Measurements from ENCODE around the gene TMEM41A.
"Not testable (repeated sequence)": the region's sequence is repeated elsewhere in the genome, so short reads cannot be mapped to it uniquely, and the experiment has no call there.

The TMEM41A gene

GRCh38 chr3:185473290-185473815 is 25.5 kb downstream of the TMEM41A start:
- Histone ChIP-seq H3K36me3 (replicated peaks) (no peaks in the 10 kb centered on the region), H3K4me1 (no peaks in the 10 kb centered on the region), H3K27me3 (ENCODE audit: low read depth) (no peaks in the 10 kb centered on the region), H3K4me3 (no peak overlapping the region), H3K9me3 (no peaks in the 10 kb centered on the region)
- DNase-seq (ENCODE audit: low spot score in 2 of 2) = no peak
- in situ Hi-C loops (cut with MboI; ENCODE audit: low sequenced_read_pairs) = no loop called here

GRCh38 chr3:185470323-185470722 is 28.5 kb downstream of the TMEM41A start:
- no peak for DNase-seq (ENCODE audit: low spot score in 2 of 2)
- Histone ChIP-seq H3K36me3 (replicated peaks) (no peaks in the 10 kb centered on the region), H3K9me3 (no peaks in the 10 kb centered on the region), H3K27me3 (ENCODE audit: low read depth) (no peaks in the 10 kb centered on the region), H3K4me3 (no peak overlapping the region), H3K4me1 (no peaks in the 10 kb centered on the region)
- in situ Hi-C loops (cut with MboI; ENCODE audit: low sequenced_read_pairs) = no loop called here

- Histone ChIP-seq H3K9me3 (no peaks in the 10 kb centered on the region), H3K4me3 (no peak overlapping the region), H3K36me3 (replicated peaks) (no peaks in the 10 kb centered on the region), H3K27me3 (ENCODE audit: low read depth) (no peaks in the 10 kb centered on the region), H3K4me1 (no peaks in the 10 kb centered on the region)
- in situ Hi-C loops (cut with MboI; ENCODE audit: low sequenced_read_pairs) = no loop called here
- DNase-seq (ENCODE audit: low spot score in 2 of 2) = no peak
These were observed 29.3 kb downstream of the TMEM41A start for GRCh38 chr3:185469542-185469941.

GRCh38 chr3:185466123-185466522 is 32.7 kb downstream of the TMEM41A start:
- in situ Hi-C loops (cut with MboI; ENCODE audit: low sequenced_read_pairs); H3K9me3 ChIP-seq; DNase-seq (ENCODE audit: low spot score in 2 of 2); H3K4me1 ChIP-seq; H3K36me3 ChIP-seq (replicated peaks); H3K27me3 ChIP-seq (ENCODE audit: low read depth); H3K4me3 ChIP-seq: not testable (repeated sequence)

GRCh38 chr3:185465471-185465870 is 33.4 kb downstream of the TMEM41A start:
- no peaks in the 10 kb centered on the region for H3K4me1 ChIP-seq
- H3K27me3 ChIP-seq (ENCODE audit: low read depth) = no peaks in the 10 kb centered on the region
- no peaks in the 10 kb centered on the region for H3K9me3 ChIP-seq
- no peaks in the 10 kb centered on the region for H3K36me3 ChIP-seq (replicated peaks)
- in situ Hi-C loops (cut with MboI; ENCODE audit: low sequenced_read_pairs) = no loop called here
- DNase-seq (ENCODE audit: low spot score in 2 of 2) = no peak
- no peak overlapping the region for H3K4me3 ChIP-seq

- in situ Hi-C loops (cut with MboI; ENCODE audit: low sequenced_read_pairs) = no loop called here
- Histone ChIP-seq H3K27me3 (ENCODE audit: low read depth) (no peaks in the 10 kb centered on the region), H3K9me3 (no peaks in the 10 kb centered on the region), H3K4me1 (no peaks in the 10 kb centered on the region), H3K36me3 (replicated peaks) (no peaks in the 10 kb centered on the region), H3K4me3 (no peak overlapping the region)
- peak in 1 of 2 experiments; percentile 28 for DNase-seq (ENCODE audit: low spot score in 2 of 2)
These were observed 38.0 kb downstream of the TMEM41A start for GRCh38 chr3:185460719-185461350.

- in situ Hi-C loops (cut with MboI; ENCODE audit: low sequenced_read_pairs) = no loop called here
- H3K27me3 ChIP-seq (ENCODE audit: low read depth) = no peaks in the 10 kb centered on the region
- no peak overlapping the region for H3K4me3 ChIP-seq
- no peaks in the 10 kb centered on the region for H3K4me1 ChIP-seq
- H3K9me3 ChIP-seq = no peaks in the 10 kb centered on the region
- no peaks in the 10 kb centered on the region for H3K36me3 ChIP-seq (replicated peaks)
- DNase-seq (ENCODE audit: low spot score in 2 of 2) = no peak
These were observed 38.5 kb downstream of the TMEM41A start for GRCh38 chr3:185460309-185460708.

- no peaks in the 10 kb centered on the region for H3K36me3 ChIP-seq (replicated peaks)
- in situ Hi-C loops (cut with MboI; ENCODE audit: low sequenced_read_pairs) = no loop called here
These were observed 41.5 kb downstream of the TMEM41A start for GRCh38 chr3:185457376-185457775.

GRCh38 chr3:185451432-185451831 is 47.4 kb downstream of the TMEM41A start:
- H3K9me3 ChIP-seq; H3K27me3 ChIP-seq (ENCODE audit: low read depth); DNase-seq (ENCODE audit: low spot score in 2 of 2); in situ Hi-C loops (cut with MboI; ENCODE audit: low sequenced_read_pairs); H3K36me3 ChIP-seq (replicated peaks); H3K4me3 ChIP-seq; H3K4me1 ChIP-seq: not testable (repeated sequence)

More at GRCh38 chr3:185457376-185457775, 41.5 kb downstream of the TMEM41A start:
- Histone ChIP-seq H3K9me3 (no peaks in the 10 kb centered on the region), H3K4me3 (no peak overlapping the region), H3K27me3 (ENCODE audit: low read depth) (no peaks in the 10 kb centered on the region), H3K4me1 (no peaks in the 10 kb centered on the region)
- no peak for DNase-seq (ENCODE audit: low spot score in 2 of 2)

- DNase-seq (ENCODE audit: low spot score in 2 of 2) = no peak
- in situ Hi-C loops (cut with MboI; ENCODE audit: low sequenced_read_pairs) = no loop called here
- H3K27me3 ChIP-seq (ENCODE audit: low read depth) = no peaks in the 10 kb centered on the region
- H3K9me3 ChIP-seq = no peaks in the 10 kb centered on the region
- no peaks in the 10 kb centered on the region for H3K36me3 ChIP-seq (replicated peaks)
- no peak overlapping the region for H3K4me3 ChIP-seq
- no peaks in the 10 kb centered on the region for H3K4me1 ChIP-seq
These were observed 50.7 kb downstream of the TMEM41A start for GRCh38 chr3:185448107-185448506.

- in situ Hi-C loops (cut with MboI; ENCODE audit: low sequenced_read_pairs) = no loop called here
These were observed 54.5 kb downstream of the TMEM41A start for GRCh38 chr3:185444329-185444728.

GRCh38 chr3:185442031-185442430 is 56.8 kb downstream of the TMEM41A start:
- H3K36me3 ChIP-seq (replicated peaks) = no peaks in the 10 kb centered on the region
- H3K4me3 ChIP-seq = no peak overlapping the region
- no peak for DNase-seq (ENCODE audit: low spot score in 2 of 2)
- no peaks in the 10 kb centered on the region for H3K4me1 ChIP-seq
- no peaks in the 10 kb centered on the region for H3K9me3 ChIP-seq
- in situ Hi-C loops (cut with MboI; ENCODE audit: low sequenced_read_pairs) = no loop called here
- no peaks in the 10 kb centered on the region for H3K27me3 ChIP-seq (ENCODE audit: low read depth)

More at GRCh38 chr3:185444329-185444728, 54.5 kb downstream of the TMEM41A start:
- no peak for DNase-seq (ENCODE audit: low spot score in 2 of 2)
- Histone ChIP-seq H3K36me3 (replicated peaks) (no peaks in the 10 kb centered on the region), H3K4me3 (no peak overlapping the region), H3K27me3 (ENCODE audit: low read depth) (no peaks in the 10 kb centered on the region), H3K9me3 (no peaks in the 10 kb centered on the region), H3K4me1 (no peaks in the 10 kb centered on the region)

GRCh38 chr3:185439745-185440466 is 58.9 kb downstream of the TMEM41A start:
- Histone ChIP-seq H3K9me3 (no peaks in the 10 kb centered on the region), H3K4me3 (no peak overlapping the region), H3K27me3 (ENCODE audit: low read depth) (no peaks in the 10 kb centered on the region), H3K36me3 (replicated peaks) (no peaks in the 10 kb centered on the region), H3K4me1 (no peaks in the 10 kb centered on the region)
- in situ Hi-C loops (cut with MboI; ENCODE audit: low sequenced_read_pairs) = no loop called here
- no peak for DNase-seq (ENCODE audit: low spot score in 2 of 2)

All from HAP-1 (cell line).